ENCODE data around the gene SLC35F1. TPM values are rescaled to one million over a fixed set of nuclear protein-coding genes. Genes with fewer than 3 reads are reported as not detected.
A peak's percentile ranks its signal among the peaks of the same experiment; 100 is the strongest.

Gene SLC35F1
- total RNA-seq, 2 donors from 2014 or later = not detected

DNA sequence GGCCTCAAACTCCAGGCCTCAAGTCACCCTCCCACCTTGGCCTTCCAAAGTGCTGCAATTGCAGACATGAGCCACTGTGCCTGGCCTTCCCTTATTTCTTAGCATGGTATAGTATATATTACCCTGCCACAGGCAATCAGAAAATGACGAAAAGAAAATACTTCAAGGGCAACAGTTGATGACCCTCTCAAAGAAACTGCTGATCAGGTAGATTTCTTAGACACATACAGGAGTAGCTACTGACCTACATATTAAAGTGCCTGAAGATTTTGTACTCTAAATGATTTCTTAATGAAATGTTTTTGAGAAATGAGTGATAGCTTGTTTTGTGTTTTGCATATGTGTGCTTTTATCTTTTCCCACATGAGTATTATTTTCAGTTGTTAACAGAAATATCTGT, 4.6 kb downstream of the SLC35F1 start:
- Mint-ChIP-seq H3K4me3 (no peak overlapping the region), H3K27ac (no peak overlapping the region), H3K36me3 (no peaks in the 10 kb centered on the region), H3K27me3 (peaks cover 20 to 23% of the 10 kb centered on the region in 2 donors), H3K9me3 (no peaks in the 10 kb centered on the region), H3K4me1 (ENCODE audit: low read depth in 2 of 2) (peaks cover 0 to 4% of the 10 kb centered on the region in 2 donors)
- DNase-seq (ENCODE audit: low spot score) = no peak
- ATAC-seq = no peak

DNA sequence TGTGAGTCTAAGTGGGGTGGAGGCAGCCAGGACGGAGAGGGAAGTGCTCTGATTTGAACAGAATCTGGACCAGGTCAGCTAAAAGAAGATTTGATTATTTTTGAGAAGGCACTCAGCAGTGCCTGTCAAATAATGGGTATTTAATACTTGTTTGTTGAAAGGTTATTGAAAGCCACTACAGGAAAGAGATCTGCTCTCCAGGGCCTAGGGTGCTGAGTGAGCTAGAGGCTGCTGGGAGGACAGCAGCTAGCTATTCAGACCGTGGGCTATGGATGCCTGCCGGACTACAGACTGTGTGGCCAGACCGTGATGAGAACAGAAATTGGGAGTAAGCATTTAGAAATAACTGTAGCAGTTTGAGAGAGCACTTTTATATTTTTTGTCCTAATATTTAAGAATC, 8.8 kb downstream of the SLC35F1 start:
- H3K27me3 Mint-ChIP-seq = peaks cover 3 to 6% of the 10 kb centered on the region in 2 donors
- no peaks in the 10 kb centered on the region for H3K36me3 Mint-ChIP-seq
- no peak overlapping the region for H3K4me3 Mint-ChIP-seq
- no peak overlapping the region for H3K27ac Mint-ChIP-seq
- ATAC-seq (no peak), DNase-seq (ENCODE audit: low spot score) (no peak)
- H3K4me1 Mint-ChIP-seq (ENCODE audit: low read depth in 2 of 2) = no peaks in the 10 kb centered on the region
- no peaks in the 10 kb centered on the region for H3K9me3 Mint-ChIP-seq

DNA sequence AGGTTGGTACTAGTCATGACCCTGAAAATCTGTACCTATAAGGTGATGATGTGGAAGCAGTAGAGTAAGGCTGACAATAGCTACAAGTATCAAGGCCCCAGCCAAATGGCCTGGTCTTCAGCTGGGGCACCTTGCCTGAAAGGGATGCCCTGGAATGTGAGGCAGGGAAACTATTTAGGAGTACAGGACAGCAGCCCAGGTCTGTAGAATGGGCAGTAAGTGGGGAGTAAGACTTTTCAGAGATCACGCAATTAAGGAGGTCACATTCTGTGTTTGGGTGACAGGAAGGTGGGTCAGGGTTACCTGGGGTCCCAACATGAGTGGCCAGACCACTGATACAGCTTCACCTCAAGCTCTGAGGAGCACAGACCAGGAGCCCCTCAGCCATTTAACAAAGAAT, 9.4 kb downstream of the SLC35F1 start:
- no peak for ATAC-seq
- no peak overlapping the region for H3K27ac Mint-ChIP-seq

DNA sequence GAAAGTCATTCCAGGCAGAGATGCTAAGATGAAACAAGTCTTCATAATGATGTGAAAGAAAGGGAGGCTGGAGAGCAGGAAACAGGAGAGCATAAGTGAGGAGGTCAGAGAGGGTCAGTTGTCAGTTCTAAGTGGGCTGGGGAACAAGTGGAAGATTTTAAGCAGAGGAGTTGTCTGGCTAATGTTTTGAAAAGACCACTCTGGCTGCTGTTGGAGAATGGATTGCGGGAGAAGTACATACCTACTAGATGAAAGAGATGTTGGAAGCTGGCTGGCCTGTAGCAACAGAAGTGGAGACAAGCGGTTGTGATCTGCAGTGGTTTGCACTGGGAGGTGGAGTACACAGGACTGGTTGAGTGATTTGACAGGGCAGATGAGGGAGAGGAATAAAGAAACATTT, 10.1 kb downstream of the SLC35F1 start:
- Mint-ChIP-seq H3K36me3 (no peaks in the 10 kb centered on the region), H3K27me3 (peaks cover 0 to 5% of the 10 kb centered on the region in 2 donors), H3K4me1 (ENCODE audit: low read depth in 2 of 2) (no peaks in the 10 kb centered on the region), H3K4me3 (no peak overlapping the region), H3K27ac (no peak overlapping the region), H3K9me3 (no peaks in the 10 kb centered on the region)
- DNase-seq (ENCODE audit: low spot score) (no peak), ATAC-seq (no peak)

More for the DNA sequence above, 9.4 kb downstream of the SLC35F1 start:
- no peaks in the 10 kb centered on the region for H3K4me1 Mint-ChIP-seq (ENCODE audit: low read depth in 2 of 2)
- peaks cover 0 to 8% of the 10 kb centered on the region in 2 donors for H3K27me3 Mint-ChIP-seq
- DNase-seq (ENCODE audit: low spot score) = no peak
- no peaks in the 10 kb centered on the region for H3K9me3 Mint-ChIP-seq
- H3K4me3 Mint-ChIP-seq = no peak overlapping the region
- no peaks in the 10 kb centered on the region for H3K36me3 Mint-ChIP-seq

DNA sequence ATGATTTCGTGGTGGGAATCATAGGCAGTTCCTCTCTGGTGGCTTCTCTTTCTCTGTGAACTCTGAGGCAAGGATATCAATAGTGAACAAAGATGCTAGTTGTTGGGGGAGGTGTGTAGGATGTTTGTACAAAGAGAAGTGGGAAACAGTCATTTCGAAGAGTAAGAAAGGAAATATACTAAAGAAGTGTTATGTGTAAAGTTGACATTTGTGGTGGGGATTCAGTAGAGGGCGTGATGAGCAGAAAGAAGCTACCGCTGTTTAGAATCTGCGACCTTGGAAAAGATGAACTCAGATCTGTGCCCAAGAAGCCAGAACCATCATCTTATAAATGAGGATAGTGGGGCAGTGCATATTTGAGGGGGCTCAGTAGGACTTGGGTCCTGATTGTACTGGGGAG, 11.4 kb downstream of the SLC35F1 start:
- Mint-ChIP-seq H3K4me1 (ENCODE audit: low read depth in 2 of 2) (no peaks in the 10 kb centered on the region), H3K36me3 (no peaks in the 10 kb centered on the region), H3K4me3 (no peak overlapping the region), H3K9me3 (no peaks in the 10 kb centered on the region), H3K27ac (no peak overlapping the region), H3K27me3 (peaks cover 0 to 3% of the 10 kb centered on the region in 2 donors)
- DNase-seq (ENCODE audit: low spot score) (no peak), ATAC-seq (peak in 1 of 2 donors; percentile 13)

DNA sequence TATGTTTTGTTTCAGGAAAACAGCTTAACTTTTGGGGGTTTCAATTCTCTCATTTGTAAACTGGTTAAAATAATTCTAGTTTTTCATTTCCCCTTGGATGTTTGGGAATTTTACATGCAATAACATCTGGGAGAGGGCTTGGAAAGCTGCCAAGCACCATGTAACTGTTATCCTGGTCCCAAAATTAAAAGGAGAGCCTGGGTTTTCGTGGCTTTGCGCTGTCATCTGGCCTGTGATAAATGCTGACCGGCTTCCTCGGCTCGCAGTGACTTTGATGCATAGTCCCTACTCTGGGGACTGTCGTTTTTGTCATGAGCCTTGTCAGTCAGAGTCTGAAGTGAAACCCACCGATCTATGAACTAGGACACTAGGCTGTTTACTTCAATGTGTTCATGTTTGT, 12.2 kb downstream of the SLC35F1 start:
- Mint-ChIP-seq H3K27me3 (peaks cover 0 to 3% of the 10 kb centered on the region in 2 donors), H3K9me3 (no peaks in the 10 kb centered on the region), H3K4me3 (no peak overlapping the region), H3K27ac (no peak overlapping the region), H3K4me1 (ENCODE audit: low read depth in 2 of 2) (no peaks in the 10 kb centered on the region), H3K36me3 (no peaks in the 10 kb centered on the region)
- DNase-seq (ENCODE audit: low spot score) (no peak), ATAC-seq (no peak)

DNA sequence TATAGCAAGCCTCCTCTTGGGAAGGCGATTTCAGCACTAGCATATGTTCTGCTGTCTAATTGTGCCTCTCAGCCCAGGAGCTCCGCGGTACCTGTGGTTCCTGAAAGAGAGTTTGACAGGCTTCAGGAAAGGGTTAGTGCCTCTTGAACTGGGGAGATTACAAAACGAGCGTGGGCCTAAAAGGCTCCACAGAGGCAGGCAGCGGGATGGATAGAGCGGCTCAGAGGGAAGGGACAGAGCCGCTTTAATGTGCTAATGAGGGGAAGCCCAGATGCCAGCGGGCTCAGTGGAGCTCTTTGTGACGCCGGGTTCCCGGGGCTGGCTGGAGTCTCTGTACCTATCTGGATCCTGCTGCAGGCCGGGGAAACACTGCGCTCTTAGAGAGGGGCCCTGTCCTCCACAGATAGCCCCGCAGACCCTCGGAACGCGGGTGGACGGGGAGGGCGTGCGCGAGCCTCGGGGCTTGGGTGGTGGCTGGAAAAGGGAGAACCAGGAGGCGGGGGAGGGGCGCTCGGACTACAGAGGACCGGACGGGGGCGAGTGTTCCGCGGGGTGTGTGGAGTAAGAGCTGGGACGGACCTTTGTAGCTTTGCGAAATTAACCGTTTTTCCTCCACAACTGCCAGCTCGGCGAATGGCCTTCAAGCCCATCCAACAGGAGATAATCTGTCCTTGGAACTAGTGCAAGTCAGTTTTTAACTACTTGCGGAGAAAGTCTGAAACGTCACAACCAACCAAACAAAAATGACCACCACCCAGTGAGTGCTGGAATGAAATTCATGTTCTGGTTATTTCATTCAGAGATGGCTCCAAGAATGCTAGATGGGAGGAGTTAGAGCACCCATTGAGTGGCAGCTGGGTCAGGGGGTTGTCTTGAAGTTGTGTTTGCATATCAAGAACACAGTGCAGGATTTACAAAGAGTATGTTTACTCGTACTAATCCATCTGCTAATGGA, 13.0 kb downstream of the SLC35F1 start:
- DNase-seq (ENCODE audit: low spot score) (no peak), ATAC-seq (peak; percentile 24 to 52)
- Mint-ChIP-seq H3K4me1 (ENCODE audit: low read depth in 2 of 2) (no peaks in the 10 kb centered on the region), H3K27me3 (peaks cover 0 to 3% of the 10 kb centered on the region in 2 donors), H3K27ac (no peak overlapping the region), H3K4me3 (no peak overlapping the region), H3K36me3 (no peaks in the 10 kb centered on the region), H3K9me3 (no peaks in the 10 kb centered on the region)

DNA sequence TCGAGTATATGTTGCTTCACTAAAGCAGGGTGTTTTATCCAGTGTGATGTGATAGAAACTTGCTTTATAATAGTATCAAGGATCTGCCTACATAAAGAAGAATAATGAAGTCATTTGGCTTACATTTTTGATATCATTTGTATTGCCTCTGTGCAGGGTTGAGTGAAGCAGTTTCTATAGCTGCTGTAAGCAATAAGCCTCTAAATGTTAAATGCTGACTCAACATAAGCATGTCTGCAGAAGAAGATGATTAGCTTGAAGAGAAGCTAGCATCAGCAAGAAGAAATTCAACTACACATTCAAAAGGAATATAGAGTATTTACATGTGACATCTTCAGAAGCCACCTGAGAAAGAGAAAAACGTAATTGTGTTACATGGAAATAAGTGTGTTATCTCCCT, 17.6 kb downstream of the SLC35F1 start:
- no peak for DNase-seq (ENCODE audit: low spot score)
- peaks cover 6% of the 10 kb centered on the region for H3K9me3 Mint-ChIP-seq
- H3K27me3 Mint-ChIP-seq = peaks cover 3 to 12% of the 10 kb centered on the region in 2 donors
- no peak overlapping the region for H3K4me3 Mint-ChIP-seq
- H3K27ac Mint-ChIP-seq = no peak overlapping the region
- no peak for ATAC-seq
- peaks cover 16% of the 10 kb centered on the region for H3K36me3 Mint-ChIP-seq
- no peaks in the 10 kb centered on the region for H3K4me1 Mint-ChIP-seq (ENCODE audit: low read depth in 2 of 2)

DNA sequence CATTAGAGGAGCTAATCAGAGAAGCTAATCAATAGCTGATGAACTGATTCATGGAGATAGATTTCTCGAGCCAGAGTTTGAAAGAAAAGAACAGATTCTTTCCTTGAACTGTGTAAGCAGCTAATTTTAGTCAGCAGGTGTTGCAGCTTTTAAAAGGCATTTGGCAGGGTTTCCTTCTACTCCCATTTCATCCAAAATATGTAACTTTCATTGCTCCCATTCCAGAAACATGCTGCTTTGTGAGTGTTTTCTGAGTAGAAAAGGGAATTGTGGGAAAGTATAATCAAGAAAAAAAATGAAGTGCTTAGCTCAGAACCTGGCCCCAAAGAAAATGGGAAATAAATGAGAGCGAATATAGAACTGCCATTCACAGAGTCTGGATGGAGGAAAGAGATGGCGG, 20.8 kb downstream of the SLC35F1 start:
- DNase-seq (ENCODE audit: low spot score) (no peak), ATAC-seq (no peak)
- Mint-ChIP-seq H3K27ac (no peak overlapping the region), H3K36me3 (peaks cover 16% of the 10 kb centered on the region), H3K4me1 (ENCODE audit: low read depth in 2 of 2) (no peaks in the 10 kb centered on the region), H3K9me3 (peaks cover 6% of the 10 kb centered on the region), H3K27me3 (peaks cover 0 to 12% of the 10 kb centered on the region in 2 donors), H3K4me3 (no peak overlapping the region)

DNA sequence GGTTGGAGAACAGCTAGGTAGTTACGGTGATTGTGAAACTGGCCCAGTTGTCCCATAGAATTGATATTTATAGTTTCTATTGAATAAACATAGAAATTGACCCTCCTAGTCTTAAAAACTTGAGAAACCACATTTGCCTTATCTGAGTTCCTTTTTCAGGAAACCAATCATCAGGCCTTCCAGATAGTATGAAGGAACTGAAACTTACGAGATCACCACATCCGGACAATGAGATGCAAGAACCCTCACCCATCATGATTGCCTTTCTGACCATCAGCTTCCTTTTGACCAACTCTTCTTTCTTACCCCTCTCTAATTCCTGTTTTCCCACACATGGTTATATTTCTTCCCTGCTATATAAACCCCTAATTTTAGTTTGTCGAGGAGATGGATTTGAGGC, 21.8 kb downstream of the SLC35F1 start:
- H3K27ac Mint-ChIP-seq = no peak overlapping the region
- H3K27me3 Mint-ChIP-seq = peaks cover 0 to 12% of the 10 kb centered on the region in 2 donors
- ATAC-seq (no peak), DNase-seq (ENCODE audit: low spot score) (no peak)
- no peak overlapping the region for H3K4me3 Mint-ChIP-seq
- peaks cover 6% of the 10 kb centered on the region for H3K9me3 Mint-ChIP-seq
- no peaks in the 10 kb centered on the region for H3K4me1 Mint-ChIP-seq (ENCODE audit: low read depth in 2 of 2)
- H3K36me3 Mint-ChIP-seq = peaks cover 16% of the 10 kb centered on the region

DNA sequence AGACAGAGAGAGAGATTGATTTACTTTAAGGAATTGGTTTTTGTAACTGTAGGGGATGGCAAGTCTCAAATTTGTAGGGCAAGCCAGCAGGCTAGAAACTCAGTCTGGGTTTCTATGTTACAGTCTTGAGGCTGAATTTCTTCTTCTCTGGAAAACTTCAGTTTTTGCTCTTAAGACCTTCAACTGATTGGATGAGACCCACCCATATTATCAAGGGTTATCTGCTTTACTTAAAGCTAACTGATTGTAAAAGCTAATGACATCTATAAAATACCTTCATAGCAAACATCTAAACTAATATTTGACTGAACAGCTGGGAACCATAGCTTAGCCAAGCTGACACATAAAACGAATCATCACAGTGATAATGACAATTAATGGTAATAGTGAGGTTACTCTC, 22.4 kb downstream of the SLC35F1 start:
- peaks cover 0 to 12% of the 10 kb centered on the region in 2 donors for H3K27me3 Mint-ChIP-seq
- no peak overlapping the region for H3K27ac Mint-ChIP-seq
- no peak overlapping the region for H3K4me3 Mint-ChIP-seq
- DNase-seq (ENCODE audit: low spot score) (no peak), ATAC-seq (no peak)
- H3K36me3 Mint-ChIP-seq = peaks cover 16% of the 10 kb centered on the region
- H3K9me3 Mint-ChIP-seq = peaks cover 6% of the 10 kb centered on the region
- H3K4me1 Mint-ChIP-seq (ENCODE audit: low read depth in 2 of 2) = no peaks in the 10 kb centered on the region

DNA sequence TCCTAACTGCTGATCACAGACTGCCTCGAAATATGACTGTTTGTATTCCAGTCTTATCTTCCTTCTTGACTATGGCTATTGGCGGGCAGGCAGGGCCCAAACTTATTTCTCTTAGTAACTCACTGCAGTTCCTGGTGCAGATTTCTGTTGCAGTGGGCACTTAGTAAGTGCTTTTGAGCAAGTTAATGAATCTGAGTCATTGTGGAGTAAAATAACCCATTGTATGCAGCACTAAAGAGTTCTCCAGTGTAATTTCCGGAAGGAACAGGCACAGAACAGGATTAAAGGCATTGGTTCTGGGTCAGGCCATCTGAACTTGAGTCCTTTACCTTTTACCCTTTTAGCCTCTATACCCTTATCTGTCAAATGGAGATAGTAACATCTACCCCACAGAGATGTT, 23.6 kb downstream of the SLC35F1 start:
- Mint-ChIP-seq H3K27me3 (peaks cover 0 to 13% of the 10 kb centered on the region in 2 donors), H3K36me3 (peaks cover 16% of the 10 kb centered on the region), H3K27ac (no peak overlapping the region), H3K9me3 (peaks cover 6% of the 10 kb centered on the region), H3K4me3 (no peak overlapping the region), H3K4me1 (ENCODE audit: low read depth in 2 of 2) (no peaks in the 10 kb centered on the region)
- no peak for DNase-seq (ENCODE audit: low spot score)
- no peak for ATAC-seq

DNA sequence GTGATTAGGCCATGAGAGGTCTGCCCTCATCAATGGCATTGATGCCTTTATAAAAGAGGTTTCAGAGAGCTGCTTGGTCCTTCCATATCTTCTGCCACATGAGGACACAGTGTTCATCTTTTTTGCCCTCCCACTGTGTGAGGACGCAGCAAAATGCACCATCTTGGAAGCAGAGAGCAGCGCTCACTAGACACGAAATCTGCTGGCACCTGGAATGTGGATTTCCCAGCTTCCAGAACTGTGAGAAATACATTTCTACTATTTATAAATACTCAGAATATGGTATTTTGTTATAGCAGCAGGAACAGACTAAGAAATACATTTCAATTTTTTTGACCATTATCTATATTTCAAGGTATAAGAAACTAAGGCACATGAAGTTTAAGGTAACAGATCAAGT, 24.9 kb downstream of the SLC35F1 start:
- H3K9me3 Mint-ChIP-seq = peaks cover 6% of the 10 kb centered on the region
- DNase-seq (ENCODE audit: low spot score) (no peak), ATAC-seq (no peak)
- no peaks in the 10 kb centered on the region for H3K4me1 Mint-ChIP-seq (ENCODE audit: low read depth in 2 of 2)
- peaks cover 5 to 11% of the 10 kb centered on the region in 2 donors for H3K27me3 Mint-ChIP-seq
- peaks cover 10% of the 10 kb centered on the region for H3K36me3 Mint-ChIP-seq
- H3K27ac Mint-ChIP-seq = no peak overlapping the region
- no peak overlapping the region for H3K4me3 Mint-ChIP-seq

DNA sequence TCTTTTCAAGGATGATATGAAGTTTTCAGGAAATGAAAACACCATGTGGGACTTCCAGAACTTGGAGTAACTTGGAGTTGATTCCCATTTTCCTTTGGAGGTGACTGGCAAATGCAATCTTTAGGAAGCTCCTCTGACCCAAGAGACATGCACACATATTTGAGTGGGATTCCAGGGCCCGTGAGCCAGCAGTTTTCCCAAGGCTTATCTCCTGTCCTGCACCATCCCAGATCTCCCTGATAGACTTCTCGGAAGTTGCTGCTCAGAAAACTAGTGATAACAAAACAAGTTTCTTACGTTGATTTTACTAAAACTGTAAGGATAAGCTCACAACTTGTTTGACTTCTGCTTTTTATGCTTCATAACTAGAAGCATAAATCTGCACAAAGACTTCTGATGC, 25.6 kb downstream of the SLC35F1 start:
- no peaks in the 10 kb centered on the region for H3K4me1 Mint-ChIP-seq (ENCODE audit: low read depth in 2 of 2)
- DNase-seq (ENCODE audit: low spot score) (no peak), ATAC-seq (no peak)
- peaks cover 5% of the 10 kb centered on the region for H3K36me3 Mint-ChIP-seq
- no peak overlapping the region for H3K27ac Mint-ChIP-seq
- peaks cover 5 to 8% of the 10 kb centered on the region in 2 donors for H3K27me3 Mint-ChIP-seq
- no peak overlapping the region for H3K4me3 Mint-ChIP-seq
- H3K9me3 Mint-ChIP-seq = peaks cover 3% of the 10 kb centered on the region

Data from natural killer cell treated with Interleukin-12 subunit alpha and Interleukin-12 subunit beta and Interleukin-15 and Interleukin-18, amount 100 ng/mL, for 72 hours (primary cell).